KMS-11 (cell line): ENCODE results near the gene NT5DC2.

Experiments
- H2AFZ ChIP-seq: fragments of 200-600 bp; sonication (generic); 2 replicates; pipeline ENCODE4 v1.6.1; 2016; ENCODE audit warnings: antibody characterized with exemption, mixed run types, low read depth
- H3K27ac ChIP-seq: fragments of 200-600 bp; sonication (generic); 2 replicates; pipeline ENCODE4 v1.6.1; 2016; ENCODE audit warnings: mild to moderate bottlenecking, mixed run types
- H3K27me3 ChIP-seq: fragments of 200-600 bp; sonication (generic); 2 replicates; pipeline ENCODE4 v1.6.1; 2017; ENCODE audit warnings: mild to moderate bottlenecking, low read depth, mixed run types, moderate library complexity; ENCODE audit not compliant: insufficient read depth
- H3K36me3 ChIP-seq: fragments of 200-600 bp; sonication (generic); 2 replicates; pipeline ENCODE4 v1.6.1; 2017; ENCODE audit warnings: mild to moderate bottlenecking, mixed run types; ENCODE audit not compliant: insufficient read depth
- H3K4me1 ChIP-seq: fragments of 200-600 bp; sonication (generic); 2 replicates; pipeline ENCODE4 v1.6.1; 2016; ENCODE audit warnings: mild to moderate bottlenecking, low read depth, mixed run types; ENCODE audit not compliant: poor library complexity, severe bottlenecking
- H3K4me2 ChIP-seq: fragments of 200-600 bp; sonication (generic); 2 replicates; pipeline ENCODE4 v1.7.0; 2016; ENCODE audit warnings: mild to moderate bottlenecking, mixed run types
- H3K4me3 ChIP-seq: fragments of 200-600 bp; sonication (generic); IDR thresholded peaks from 2 replicates; pipeline ENCODE4 v1.6.1; 2017; ENCODE audit warnings: low read depth, low read length, mixed read lengths; ENCODE audit not compliant: insufficient read depth
- H3K79me2 ChIP-seq: fragments of 200-600 bp; sonication (generic); 2 replicates; pipeline ENCODE4 v1.6.1; 2016; ENCODE audit warnings: low read depth, mixed run types; ENCODE audit not compliant: insufficient read depth
- H3K9ac ChIP-seq: fragments of 200-600 bp; sonication (generic); 2 replicates; pipeline ENCODE4 v1.6.1; 2016; ENCODE audit warnings: mild to moderate bottlenecking, mixed run types
- H4K20me1 ChIP-seq: fragments of 200-600 bp; sonication (generic); 2 replicates; pipeline ENCODE4 v1.6.1; 2016; ENCODE audit warnings: mild to moderate bottlenecking, mixed run types; ENCODE audit not compliant: insufficient read depth
- TF ChIP-seq, protein P1 (sequence below): fragments of 200-600 bp; sonication (generic); conservative IDR thresholded peaks from 2 replicates; pipeline ENCODE4 v1.6.1; 2017; ENCODE audit warnings: low read depth, mild to moderate bottlenecking, antibody characterized with exemption, low read length, moderate library complexity, mixed read lengths

The NT5DC2 gene

DNA sequence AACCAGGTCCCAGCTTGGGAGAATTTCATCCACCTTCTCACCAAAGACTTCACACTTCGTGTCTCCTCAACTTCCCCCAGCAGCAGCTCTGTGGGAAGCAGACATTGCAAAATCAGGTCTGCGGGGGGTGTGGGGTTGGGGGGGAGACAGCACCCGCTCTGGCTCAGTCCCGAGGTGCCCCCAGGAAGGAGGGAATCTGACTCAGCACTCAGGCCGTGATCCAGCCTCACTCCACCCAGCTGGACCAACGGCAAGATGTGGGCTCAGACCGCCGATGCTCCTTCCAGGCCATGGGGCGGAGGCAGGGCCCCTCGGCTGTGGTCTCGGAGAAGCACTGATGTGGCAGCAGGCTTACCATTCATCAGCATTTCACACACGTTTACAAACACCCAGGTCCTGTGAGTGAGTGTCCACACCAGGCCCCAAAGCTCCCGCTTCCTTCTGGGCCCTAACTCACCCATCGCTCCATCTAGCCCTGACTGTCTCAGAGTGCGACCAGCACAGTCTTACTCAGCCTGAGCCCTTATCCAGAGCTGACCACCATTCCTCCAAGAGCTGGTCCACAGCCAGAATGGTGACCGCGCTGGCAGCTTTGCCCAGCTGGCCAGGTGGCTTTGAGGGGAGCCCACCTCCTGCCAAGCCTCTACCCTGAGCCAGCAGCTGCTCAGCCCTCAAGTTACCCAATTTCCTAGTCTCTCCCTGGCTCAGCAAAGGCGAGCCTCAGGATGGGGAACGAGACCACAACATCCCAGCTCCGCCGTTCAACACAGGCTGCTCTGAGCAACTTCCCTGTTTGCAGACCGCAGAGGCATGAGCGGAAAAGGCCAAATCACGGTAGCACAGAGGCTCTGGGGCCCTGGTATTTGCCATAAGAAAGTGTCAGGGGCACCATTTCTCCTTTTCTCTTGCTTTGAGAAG lies 35.3 kb downstream of the NT5DC2 start:
- no peaks in the 10 kb centered on the region for H3K36me3 ChIP-seq
- H3K4me3 ChIP-seq = no peak overlapping the region
- no peak overlapping the region for H3K9ac ChIP-seq
- H3K4me2 ChIP-seq = no peak overlapping the region
- H4K20me1 ChIP-seq = no peaks in the 10 kb centered on the region
- H3K79me2 ChIP-seq = no peaks in the 10 kb centered on the region
- H2AFZ ChIP-seq = no peak overlapping the region
- H3K4me1 ChIP-seq = no peaks in the 10 kb centered on the region
- TF ChIP-seq, protein P1, sequence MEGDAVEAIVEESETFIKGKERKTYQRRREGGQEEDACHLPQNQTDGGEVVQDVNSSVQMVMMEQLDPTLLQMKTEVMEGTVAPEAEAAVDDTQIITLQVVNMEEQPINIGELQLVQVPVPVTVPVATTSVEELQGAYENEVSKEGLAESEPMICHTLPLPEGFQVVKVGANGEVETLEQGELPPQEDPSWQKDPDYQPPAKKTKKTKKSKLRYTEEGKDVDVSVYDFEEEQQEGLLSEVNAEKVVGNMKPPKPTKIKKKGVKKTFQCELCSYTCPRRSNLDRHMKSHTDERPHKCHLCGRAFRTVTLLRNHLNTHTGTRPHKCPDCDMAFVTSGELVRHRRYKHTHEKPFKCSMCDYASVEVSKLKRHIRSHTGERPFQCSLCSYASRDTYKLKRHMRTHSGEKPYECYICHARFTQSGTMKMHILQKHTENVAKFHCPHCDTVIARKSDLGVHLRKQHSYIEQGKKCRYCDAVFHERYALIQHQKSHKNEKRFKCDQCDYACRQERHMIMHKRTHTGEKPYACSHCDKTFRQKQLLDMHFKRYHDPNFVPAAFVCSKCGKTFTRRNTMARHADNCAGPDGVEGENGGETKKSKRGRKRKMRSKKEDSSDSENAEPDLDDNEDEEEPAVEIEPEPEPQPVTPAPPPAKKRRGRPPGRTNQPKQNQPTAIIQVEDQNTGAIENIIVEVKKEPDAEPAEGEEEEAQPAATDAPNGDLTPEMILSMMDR = no peak
- no peak overlapping the region for H3K27ac ChIP-seq
- no peaks in the 10 kb centered on the region for H3K27me3 ChIP-seq

DNA sequence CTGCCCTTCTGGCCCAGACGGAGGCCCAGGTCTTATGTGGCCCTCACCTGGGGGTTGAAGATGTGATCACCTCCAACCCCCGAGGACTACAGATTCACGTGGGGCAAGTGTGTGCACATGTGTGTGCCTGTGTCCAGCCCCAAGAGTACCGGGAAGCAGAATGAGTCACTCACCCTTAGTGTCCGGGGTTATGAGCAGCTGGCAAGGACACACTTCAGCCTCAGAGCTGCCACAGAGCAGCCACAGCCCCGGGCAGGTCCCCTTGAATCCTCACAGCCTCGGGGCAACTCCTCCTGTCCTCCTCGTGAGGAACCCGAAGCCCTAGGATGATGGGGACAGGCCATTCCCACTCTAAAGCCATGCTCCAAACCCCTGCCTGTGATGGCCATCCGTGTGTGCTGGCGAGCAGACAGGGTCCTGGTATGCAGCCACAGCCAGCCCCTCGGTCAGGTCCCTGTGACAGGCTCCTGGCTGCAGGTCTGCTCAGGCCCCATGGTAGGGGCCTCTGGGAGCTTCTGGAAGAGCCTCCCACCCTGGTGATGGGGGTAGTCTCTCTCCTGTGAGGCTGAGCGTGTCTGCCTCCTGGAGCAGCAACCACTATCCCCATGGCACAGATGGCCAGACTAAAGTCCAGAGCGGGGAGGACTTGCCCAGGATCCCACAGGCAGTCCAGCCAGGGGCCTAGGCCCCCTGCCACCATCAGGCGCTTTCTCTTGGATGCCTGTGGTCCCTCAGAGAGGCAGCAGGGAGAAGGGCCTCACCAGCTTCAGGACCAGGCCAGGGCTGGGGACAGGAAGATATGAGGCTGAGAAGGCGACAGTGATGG lies 37.7 kb downstream of the NT5DC2 start:
- no peaks in the 10 kb centered on the region for H4K20me1 ChIP-seq
- H3K27me3 ChIP-seq = no peaks in the 10 kb centered on the region
- no peaks in the 10 kb centered on the region for H3K4me1 ChIP-seq
- H3K4me2 ChIP-seq = no peak overlapping the region
- no peaks in the 10 kb centered on the region for H3K79me2 ChIP-seq
- no peak overlapping the region for H3K27ac ChIP-seq
- H3K9ac ChIP-seq = no peak overlapping the region
- no peak overlapping the region for H3K4me3 ChIP-seq
- no peaks in the 10 kb centered on the region for H3K36me3 ChIP-seq
- TF ChIP-seq, protein P1 = no peak
- H2AFZ ChIP-seq = no peak overlapping the region

DNA sequence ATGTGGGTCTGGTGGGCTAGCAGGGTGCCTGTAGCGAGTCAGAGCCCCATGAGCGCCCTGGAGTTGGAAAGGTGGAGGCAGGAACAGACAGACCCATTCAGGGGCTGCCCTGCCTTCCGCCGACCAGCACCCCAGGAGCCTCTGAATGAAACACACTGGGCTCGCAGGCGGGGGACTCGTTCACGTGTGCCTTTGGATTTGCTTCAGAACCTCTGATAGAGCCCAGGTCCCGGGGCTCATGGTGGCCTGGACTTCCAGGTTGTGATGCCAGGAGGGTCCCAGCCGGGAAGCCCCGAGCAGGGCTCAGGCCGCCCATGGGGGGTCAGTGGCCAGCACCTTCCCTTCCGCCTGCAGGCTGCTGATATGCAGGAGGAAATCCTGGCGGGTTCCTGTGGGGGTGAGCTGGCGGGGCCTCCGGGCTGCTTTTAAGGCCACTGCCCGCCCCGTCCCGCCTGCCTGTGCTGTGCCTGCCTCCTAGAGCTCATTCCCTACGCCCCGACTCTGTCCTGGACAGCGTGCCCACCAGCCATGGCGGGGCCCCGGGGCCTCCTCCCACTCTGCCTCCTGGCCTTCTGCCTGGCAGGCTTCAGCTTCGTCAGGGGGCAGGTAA lies 38.7 kb downstream of the NT5DC2 start, which contains the start of gene STAB1:
STAB1 (plus strand) TSS at position 453 of the 610 bp plus-strand sequence; CDS start at position 529, 76 bp downstream.
- no peak within 1 kb of the TSS for H3K4me2 ChIP-seq
- no peaks in the 10 kb centered on the region for H3K27me3 ChIP-seq
- TF ChIP-seq, protein P1 = no peak
- H4K20me1 ChIP-seq = no peaks in the 10 kb centered on the region
- H2AFZ ChIP-seq = no peak within 1 kb of the TSS
- no peaks in the 10 kb centered on the region for H3K4me1 ChIP-seq
- H3K27ac ChIP-seq = no peak within 1 kb of the TSS
- no peak within 1 kb of the TSS for H3K4me3 ChIP-seq
- H3K9ac ChIP-seq = no peak within 1 kb of the TSS
- H3K79me2 ChIP-seq = no peaks in the 10 kb centered on the region
- H3K36me3 ChIP-seq = no peaks in the 10 kb centered on the region

DNA sequence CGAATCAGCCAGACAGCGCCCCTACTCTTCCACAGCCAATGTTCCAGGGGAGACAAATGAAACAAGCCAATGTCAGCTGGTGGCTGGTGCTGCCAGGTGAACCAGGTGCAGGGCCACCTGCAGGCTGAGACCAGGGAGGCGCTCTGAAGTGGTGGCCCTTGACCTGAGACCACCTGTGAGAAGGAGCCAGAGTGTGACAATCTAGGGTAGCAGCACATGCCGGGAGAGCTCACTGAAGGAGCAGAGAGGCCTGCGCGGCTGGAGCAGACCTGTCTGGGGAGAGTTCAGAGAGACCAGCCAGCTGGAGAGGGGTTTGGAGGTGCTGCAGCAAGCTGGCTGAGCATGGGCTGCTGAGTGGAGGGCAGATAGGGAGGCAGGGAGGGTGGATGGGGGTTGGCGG lies 39.2 kb downstream of the NT5DC2 start:
- Histone ChIP-seq H3K27me3 (no peaks in the 10 kb centered on the region), H3K79me2 (no peaks in the 10 kb centered on the region), H4K20me1 (no peaks in the 10 kb centered on the region), H2AFZ (no peak overlapping the region), H3K4me1 (no peaks in the 10 kb centered on the region), H3K4me3 (no peak overlapping the region), H3K27ac (no peak overlapping the region), H3K4me2 (no peak overlapping the region), H3K36me3 (no peaks in the 10 kb centered on the region), H3K9ac (no peak overlapping the region)
- TF ChIP-seq, protein P1 = no peak
